ENCODE results near the gene TGFB2.

The TGFB2 gene

DNA sequence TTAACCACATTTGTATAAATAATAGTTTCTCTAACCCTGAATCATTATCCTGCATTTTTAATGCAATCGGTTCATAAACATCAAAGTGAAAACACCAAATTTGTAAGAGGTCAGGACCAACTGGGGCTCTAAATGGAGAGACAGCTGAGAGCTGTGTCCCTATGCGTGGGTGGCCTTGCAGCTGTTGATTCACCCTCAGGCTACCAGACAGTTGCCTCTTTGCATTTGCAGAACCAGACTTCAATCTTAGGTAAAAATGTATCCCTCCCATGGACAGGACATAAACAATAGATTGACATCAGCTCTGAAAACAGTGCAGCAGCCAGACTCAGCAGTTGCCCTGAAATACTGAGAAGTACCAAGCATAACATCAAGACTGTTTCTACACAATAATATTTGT, 8.8 kb upstream of the TGFB2 start:
- DNase-seq (ENCODE audit: low read depth), result no peak

DNA sequence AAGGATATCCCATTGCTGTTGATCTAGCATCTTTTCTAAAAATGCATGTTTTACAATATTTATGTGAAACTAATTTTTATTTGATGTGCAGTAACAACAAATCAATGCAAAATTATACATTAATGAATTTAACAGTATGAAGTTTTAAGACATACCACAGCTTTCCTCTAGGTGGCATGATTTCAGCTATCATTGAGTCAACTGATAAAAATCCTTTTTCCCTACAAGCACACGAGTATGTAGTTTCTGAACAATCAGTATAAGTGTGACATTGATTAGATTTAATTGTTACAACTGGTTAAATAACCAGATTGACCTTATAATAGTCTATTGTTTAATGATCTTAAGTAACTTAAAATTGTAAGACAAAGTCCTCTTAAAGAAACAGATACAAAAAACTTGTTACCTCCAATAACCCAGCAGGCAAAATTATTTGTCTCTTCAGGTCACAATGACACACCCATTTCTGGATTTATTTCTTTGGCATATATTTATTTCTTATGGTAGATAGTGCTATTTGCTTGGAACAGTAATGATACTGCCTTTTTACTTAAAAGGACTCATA, 5.8 kb upstream of the TGFB2 start:
- DNase-seq (ENCODE audit: low read depth), result peak; percentile 32

DNA sequence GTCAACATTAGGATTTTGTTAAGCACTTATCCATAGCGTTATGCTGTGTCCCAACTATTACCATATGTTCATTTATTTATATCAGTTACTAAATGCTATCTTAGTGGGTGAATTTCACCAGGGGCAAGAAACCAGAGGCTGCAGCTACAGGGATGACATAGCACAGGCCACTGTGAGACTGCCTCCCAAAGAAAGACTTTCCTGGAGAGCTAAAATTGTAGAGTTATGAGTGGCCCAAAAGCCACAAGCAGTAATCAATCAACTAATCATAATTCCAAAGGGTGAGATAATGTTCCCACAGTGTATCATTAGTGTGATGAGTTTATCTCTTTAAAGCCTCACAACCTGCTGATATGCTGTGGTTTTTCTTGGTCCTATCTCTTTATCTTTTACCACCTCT, 3.8 kb upstream of the TGFB2 start:
- DNase-seq (ENCODE audit: low read depth), result no peak

DNA sequence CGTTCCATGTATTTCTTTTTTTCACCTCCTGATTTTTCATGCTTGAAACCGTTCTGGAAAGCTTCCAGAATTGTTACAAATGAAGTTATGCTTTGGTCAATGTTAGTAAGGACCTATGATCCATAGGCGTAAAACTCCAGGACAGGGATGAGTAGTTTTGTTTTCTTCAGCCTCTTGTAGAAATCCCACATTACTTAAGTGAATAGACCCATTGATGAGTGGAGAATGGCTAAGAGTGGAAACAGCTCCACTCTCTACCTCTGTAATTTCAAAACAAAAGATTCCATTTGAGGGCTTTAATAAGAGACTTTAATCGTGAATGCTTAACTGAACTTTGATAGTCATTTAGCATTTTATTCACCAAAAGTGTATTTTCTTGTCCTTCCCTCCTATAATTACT, 3.0 kb upstream of the TGFB2 start:
- DNase-seq (ENCODE audit: low read depth), result no peak

DNA sequence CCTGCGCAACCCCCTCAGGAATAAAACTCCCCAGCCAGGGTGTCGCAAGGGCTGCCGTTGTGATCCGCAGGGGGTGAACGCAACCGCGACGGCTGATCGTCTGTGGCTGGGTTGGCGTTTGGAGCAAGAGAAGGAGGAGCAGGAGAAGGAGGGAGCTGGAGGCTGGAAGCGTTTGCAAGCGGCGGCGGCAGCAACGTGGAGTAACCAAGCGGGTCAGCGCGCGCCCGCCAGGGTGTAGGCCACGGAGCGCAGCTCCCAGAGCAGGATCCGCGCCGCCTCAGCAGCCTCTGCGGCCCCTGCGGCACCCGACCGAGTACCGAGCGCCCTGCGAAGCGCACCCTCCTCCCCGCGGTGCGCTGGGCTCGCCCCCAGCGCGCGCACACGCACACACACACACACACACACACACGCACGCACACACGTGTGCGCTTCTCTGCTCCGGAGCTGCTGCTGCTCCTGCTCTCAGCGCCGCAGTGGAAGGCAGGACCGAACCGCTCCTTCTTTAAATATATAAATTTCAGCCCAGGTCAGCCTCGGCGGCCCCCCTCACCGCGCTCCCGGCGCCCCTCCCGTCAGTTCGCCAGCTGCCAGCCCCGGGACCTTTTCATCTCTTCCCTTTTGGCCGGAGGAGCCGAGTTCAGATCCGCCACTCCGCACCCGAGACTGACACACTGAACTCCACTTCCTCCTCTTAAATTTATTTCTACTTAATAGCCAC, 696 bp downstream of the TGFB2 start:
- peak; percentile 87 for DNase-seq (ENCODE audit: low read depth)

DNA sequence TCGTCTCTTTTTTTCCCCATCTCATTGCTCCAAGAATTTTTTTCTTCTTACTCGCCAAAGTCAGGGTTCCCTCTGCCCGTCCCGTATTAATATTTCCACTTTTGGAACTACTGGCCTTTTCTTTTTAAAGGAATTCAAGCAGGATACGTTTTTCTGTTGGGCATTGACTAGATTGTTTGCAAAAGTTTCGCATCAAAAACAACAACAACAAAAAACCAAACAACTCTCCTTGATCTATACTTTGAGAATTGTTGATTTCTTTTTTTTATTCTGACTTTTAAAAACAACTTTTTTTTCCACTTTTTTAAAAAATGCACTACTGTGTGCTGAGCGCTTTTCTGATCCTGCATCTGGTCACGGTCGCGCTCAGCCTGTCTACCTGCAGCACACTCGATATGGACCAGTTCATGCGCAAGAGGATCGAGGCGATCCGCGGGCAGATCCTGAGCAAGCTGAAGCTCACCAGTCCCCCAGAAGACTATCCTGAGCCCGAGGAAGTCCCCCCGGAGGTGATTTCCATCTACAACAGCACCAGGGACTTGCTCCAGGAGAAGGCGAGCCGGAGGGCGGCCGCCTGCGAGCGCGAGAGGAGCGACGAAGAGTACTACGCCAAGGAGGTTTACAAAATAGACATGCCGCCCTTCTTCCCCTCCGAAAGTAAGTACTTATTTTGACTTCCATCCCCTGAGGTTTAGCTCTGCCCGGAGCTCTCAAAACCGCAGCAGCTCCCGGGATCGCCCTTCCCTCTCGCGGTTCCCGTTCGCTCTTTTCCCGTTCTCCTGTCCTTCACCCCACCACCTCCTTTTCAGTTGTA, 1.5 kb downstream of the TGFB2 start:
- DNase-seq (ENCODE audit: low read depth), result peak; percentile 31

DNA sequence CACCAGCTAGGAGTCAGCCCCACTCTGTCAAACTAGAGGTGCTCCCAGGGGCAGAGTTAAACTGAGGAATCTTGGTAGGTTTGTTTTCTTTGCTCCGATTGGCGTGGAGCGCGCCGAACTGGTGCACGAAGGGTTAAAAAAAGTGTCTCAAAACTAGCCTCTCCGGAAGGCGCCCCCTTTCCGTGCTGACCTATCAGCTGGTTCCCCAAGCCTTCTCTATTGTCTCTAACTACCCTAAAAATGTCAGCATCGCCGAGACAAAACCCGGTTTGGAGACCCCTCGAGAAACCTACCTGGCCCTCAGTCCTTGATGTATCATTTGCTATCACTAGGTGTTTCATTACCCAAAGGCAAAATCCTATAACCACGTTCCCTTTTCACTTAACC, 2.2 kb downstream of the TGFB2 start:
- peak; percentile 25 for DNase-seq (ENCODE audit: low read depth)

DNA sequence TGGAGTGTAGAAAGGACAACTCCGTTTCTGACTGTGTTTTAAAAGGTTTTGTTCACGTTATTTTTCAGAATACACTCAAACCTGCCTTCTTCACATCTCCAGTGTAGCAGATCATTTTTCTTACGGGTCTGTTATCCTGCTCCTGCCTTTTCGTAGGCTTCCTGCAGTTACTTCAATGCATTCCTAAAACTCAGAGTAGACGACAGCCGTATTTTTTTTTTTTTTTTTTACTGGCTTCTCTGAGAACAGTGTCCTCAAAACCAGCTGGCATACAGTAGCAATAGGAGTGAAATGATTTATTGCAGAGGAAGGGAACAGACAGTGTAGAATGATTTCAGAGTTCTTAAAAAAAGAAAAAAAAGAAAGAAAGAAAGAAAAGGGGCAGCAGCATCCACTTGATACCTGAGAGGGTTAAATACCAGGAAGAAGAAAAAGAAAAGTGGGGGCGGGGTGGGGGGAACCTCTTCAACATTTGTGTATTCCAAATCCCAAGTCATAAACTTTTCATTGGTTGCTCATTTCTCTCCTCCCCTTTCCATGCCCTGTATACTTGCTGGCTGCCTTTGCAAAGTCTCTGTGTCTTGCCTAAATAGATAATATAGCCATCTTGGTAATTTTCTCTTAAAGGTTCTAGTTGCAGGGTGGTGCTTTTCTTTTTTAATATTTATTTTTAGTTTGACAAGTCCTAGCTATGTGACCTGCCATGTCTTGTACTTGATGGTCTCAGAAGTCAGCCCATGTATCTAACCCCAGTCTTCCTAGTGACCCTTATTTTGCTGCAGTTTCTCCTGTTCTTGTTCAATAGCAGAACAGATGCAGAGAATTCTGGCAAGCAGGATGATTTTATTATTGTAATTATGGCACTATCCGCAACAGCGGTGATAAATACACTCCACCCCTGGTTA, 2.8 kb downstream of the TGFB2 start:
- DNase-seq (ENCODE audit: low read depth), result peak; percentile 64

DNA sequence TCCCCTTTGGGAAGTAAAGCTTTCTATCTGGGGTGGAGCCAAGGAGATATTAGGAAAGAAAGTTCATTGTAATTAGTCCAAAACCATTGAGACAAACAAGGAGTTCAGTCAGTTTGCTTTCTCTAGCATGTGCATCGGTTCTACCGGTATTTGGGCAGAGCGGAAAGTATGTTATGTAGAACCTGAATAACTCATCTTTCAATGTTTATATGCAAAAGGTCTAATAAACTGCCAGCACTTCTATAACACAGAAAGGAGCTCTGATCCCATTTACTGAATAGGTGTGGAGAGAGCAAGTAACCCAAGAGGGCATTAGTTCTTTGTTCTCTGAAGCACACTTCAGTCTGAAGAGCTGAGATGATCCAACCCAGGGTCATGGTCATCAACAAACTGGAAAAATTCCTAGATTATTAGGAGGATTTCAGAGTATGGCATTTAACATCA, 3.5 kb downstream of the TGFB2 start:
- DNase-seq (ENCODE audit: low read depth), result no peak

DNA sequence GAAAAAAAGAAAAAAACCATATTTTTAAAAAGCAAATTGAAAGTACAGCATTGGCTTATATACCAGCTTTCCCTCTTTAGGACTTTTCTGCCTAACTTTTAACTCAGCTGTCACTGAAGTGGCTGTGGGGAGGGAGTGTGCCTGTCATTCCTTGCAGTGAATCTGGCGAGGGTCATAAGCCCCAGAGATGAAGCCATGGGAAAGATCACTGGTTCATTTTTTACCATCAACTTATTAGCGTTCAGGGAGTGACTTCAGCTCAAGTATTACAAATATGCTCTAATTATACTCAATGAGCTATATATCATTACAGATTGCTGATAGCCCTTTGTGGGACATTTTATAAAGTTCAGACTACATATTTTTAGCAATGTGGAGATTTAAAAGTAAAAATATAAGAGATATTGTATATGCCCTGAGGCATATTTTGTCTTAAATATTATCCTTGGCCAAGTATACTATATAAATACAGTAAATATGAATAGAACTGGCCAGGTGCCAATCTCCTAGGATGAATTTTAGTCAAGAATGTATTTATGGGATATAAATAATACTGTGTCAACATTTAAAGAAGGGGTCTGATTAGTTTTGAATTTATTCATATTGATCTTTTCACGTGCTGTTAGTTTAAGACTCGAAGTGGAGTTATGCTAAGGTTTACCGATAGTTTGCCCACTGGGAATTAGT, 4.4 kb downstream of the TGFB2 start:
- DNase-seq (ENCODE audit: low read depth), result no peak

DNA sequence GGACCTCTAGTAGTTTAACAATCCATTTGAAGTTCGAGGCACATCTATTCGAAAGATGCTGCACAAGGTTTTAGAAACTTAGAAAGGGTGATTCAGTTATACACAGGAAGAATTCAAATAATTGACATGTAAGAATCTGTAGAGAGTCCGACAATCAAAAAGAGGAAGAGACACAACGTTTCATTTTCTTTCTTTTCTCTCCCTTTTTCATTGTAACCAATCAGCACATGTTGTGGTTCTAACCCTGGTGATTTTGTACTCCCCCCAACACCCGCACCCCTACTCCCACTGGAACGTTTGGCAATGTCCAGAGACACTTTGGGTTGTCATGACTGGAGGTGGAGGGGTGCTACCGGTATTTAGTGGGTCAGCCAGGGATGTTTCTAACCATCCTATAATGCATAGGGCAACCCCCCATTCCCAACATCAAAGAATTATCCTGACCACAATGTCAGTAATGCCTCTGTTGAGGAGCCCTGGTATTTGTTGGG, 4.9 kb downstream of the TGFB2 start:
- DNase-seq (ENCODE audit: low read depth), result no peak

DNA sequence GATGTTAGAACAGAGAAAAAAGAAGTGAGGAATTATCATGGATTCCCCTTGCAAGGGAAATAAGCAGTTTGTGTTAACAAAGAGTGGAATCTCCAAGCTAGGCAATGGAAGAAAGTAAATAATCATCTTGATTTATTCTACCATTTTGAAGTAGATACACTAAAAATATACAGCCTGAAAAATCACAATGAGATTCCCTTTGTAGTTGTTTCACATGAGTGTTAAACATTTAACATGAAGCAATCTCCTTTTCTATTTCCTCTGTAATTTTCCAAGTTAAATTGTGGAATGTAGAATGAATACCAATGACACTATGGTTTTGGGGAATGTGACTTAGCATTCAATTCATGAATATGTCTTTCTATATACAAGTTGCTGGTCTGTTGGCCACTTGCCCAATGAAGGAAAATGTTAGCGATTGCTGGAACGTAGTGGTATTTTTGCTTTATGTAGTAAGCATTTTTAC, 5.7 kb downstream of the TGFB2 start:
- DNase-seq (ENCODE audit: low read depth), result peak; percentile 87

DNA sequence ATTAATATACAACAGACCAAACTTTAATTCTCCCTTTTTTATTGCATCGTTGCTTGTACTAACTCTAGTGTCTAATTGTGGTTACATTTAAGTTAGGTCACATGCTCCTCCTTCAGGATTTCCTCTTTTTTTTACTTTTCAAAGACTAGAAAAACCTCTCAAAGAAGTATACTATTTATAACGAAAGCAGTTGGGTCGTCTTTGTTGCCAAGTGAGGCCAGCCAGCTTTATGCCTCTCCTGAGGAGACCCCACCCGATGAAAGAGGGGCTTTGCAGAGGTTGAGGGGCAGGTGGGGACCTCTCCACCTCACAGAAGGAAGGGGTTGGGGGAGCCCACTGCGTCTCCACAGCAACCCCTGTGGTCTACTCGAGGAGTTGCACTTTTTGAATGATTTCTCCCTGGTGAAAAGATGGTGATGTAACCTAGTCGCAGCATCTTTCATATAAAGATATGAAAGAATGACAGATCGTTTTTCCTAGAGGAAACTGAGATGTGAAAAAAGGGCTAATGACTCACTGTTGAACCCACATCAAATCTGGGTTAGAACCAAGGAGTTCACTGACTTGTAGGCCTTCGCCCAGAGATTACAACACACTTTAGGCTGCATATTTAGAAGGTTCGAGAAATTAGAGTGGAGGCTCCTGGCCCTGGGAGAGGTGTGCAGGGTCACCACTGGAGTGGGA, 6.4 kb downstream of the TGFB2 start:
- DNase-seq (ENCODE audit: low read depth), result peak; percentile 66

DNA sequence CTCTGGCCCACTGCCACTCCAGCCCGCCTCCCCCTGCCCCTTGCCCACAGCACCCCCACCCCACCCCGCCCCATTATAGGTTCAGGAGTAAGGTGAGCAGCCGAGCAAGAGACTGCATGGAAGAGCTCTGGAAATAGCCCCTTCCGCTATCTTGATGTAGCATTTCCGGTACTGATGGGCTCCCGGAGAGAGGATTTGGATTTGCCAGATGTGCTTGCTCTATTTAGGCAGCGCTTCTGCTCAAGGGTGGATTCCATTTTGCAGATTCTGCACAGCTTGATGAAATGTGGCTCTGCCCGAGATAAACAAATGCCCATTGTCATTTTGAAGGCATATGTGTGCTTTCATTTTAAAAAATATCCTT, 6.9 kb downstream of the TGFB2 start:
- DNase-seq (ENCODE audit: low read depth), result no peak

DNA sequence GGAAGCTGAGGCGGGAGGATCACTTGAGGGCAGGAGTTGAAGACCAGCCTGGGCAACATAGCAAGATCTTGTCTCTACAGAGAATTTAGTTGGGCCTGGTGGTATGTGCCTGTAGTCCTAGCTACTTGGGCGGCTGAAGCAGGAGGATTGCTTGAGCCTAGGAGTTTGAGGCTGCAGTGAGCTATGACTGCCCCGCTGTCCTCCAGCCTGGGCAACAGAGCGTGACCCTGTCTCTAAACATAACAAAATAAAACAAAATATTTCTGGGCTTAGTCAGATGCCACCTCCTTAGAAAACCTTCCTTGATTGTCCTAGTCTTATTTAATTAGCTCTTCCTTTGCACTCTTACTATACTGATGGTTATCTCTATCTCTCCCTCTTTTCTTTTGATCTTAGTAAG, 8.5 kb downstream of the TGFB2 start:
- DNase-seq (ENCODE audit: low read depth), result no peak

DNA sequence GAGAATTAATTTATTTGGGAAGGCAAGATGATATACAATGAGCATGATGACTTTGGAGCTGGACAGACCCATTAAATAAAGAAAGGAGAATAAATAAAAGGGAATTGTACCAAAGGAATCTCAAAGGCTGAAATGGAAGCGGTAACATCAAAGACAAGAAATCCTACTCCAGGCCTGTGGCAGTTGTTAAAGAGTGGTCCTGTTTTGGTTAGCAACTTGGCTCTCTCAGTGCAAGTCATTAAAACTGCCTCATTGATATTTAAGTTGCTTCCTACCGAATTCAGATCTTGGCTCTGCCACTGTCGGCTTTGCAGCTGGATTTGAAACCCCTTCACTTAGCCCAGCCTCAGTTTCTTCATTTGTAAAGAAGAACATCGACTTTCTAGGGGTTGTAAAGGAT, 10.1 kb downstream of the TGFB2 start:
- DNase-seq (ENCODE audit: low read depth), result no peak

DNA sequence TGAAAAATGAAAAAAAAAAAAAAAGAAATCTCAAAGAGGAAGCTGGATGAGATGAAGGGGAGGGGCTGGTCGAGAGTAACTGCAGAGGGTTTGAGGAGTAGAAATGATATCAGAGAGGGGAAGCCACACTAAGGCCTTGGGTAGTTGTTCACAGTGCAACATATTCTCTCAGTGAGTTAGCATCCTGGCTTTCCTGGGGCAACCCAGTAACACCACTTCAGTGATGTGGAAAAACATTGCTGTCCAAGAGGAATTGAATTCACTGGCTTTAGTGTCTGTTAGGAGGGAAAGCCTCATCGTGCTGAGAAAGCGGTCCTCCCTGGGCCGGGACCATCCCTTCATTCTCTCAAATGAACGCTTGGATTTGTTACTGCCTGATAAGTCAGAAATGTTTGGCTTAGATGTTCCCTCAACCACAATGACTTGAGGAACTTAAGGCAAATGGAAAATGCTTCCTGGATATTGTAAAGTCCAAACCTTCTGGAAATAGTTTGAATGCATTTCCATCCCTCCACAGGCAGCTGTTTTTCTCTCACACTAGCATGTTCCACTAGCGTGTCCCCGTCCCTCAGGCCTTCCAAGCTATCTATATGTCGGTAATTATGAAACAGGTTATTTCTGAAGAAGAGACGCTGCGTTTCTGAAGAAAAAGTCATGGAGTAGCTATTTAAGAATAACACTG, 12.2 kb downstream of the TGFB2 start:
- no peak for DNase-seq (ENCODE audit: low read depth)

DNA sequence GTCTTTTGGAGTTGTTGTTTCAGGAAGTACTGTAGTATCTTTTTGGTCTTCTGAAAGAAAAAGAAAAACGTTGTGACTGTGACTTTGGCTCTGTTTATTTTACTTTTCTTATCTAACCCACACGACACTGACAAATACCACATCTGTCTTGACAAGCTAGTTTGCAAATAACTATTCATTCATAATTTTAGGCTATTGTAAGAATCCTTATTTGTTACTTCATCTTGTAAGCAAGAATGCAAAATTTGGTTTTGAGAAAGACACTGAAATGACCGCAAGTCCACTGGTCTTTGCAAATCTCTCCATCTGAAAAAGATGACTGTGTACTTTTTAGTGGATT, 12.7 kb downstream of the TGFB2 start:
- peak; percentile 38 for DNase-seq (ENCODE audit: low read depth)

DNA sequence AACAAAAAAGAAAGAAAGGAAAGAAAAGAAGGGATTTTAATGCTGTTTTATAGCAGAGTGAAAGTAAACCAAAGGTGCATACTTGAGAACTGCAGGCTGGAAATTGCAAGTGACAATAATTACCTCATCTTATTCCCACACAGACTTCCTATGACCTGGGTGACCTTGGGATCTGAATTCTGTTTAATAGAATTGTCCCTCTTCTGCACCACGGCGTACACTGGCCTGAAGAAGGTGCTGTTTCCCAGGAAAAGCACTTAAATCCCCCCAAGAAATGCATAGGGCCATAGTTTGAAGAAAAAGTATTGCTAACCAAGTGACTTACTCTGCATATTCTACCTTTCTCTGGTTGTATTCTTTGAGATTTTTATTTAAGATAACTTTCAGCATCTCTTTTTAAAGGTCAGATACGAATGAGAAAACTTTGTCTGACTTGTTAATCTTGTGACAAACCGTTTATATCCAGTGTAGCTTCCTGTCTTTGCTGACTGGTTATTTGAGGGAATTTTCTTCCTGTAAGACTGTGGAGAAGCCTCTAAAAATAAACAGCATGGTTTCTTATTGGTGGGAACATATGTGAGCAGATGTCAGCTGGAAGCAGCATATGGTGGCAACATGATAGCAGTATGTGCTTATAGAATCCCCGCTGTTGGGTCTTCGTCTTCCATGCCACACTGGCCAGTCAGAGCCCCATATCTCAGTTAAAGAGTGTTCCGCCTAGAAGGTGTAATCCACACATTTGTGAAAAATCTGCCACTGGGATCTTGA, 16.3 kb downstream of the TGFB2 start:
- DNase-seq (ENCODE audit: low read depth), result peak; percentile 51
